ENCODE results near the gene VPS13C. TPM values are rescaled to one million over a fixed set of nuclear protein-coding genes. Genes with fewer than 3 reads are reported as not detected.

VPS13C gene
- total RNA-seq, 1 experiment from 2014 or later, result 20.9 TPM

DNA sequence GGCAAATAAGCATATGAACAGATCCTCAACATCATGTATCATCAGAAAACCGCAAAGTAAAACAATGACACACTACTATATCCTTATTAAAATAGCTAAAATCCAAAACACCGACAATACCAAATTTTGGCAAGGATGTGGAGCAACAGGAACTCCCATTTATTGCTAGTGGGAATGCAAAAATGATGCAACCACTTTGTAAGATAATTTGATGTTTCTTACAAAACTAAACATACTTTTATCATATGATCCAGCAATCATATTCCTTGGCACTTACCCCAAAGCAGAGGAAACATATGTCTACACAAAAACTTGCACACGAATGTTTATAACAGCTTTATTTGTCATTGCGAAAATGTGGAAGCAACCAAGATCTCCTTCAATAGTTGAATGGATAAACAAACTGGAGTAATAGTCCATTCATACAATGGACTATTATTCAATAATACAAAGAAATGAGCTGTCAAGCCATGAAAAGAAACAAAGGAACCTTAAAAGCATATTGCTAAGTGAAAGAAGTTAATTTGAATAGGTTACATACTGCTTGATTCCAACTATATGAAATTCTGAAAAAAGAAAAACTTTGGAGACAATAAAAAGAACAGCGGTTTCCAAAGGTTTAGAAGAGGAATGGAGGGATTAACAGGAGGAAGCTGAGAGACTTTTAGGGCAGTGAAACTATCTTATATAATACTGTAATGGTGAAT is 172.0 kb downstream of the VPS13C start:
- Mint-ChIP-seq H3K36me3 (peaks cover 11% of the 10 kb centered on the region), H3K4me1 (peaks cover 5% of the 10 kb centered on the region; the same call in 1 of the 2 replicates), H3K27ac (no peak overlapping the region), H3K9me3 (peaks cover 11% of the 10 kb centered on the region), H3K4me3 (no peak overlapping the region), H3K27me3 (ENCODE audit: low read depth) (no peaks in the 10 kb centered on the region)
- DNase-seq (ENCODE audit: low spot score), result no peak
- CTCF ChIA-PET, result no interaction called here
- no peak for ATAC-seq
- TF ChIP-seq, protein P1, sequence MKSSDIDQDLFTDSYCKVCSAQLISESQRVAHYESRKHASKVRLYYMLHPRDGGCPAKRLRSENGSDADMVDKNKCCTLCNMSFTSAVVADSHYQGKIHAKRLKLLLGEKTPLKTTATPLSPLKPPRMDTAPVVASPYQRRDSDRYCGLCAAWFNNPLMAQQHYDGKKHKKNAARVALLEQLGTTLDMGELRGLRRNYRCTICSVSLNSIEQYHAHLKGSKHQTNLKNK (CRISPR knock-in tag; IDR thresholded peaks at IDR 0.05), result no peak
- TF ChIP-seq ARID4B (CRISPR knock-in tag; IDR thresholded peaks at IDR 0.05; ENCODE audit: borderline replicate concordance), result no peak
- TF ChIP-seq SMAD4 (CRISPR knock-in tag; IDR thresholded peaks at IDR 0.05), result no peak
- no peak for TF ChIP-seq CREM (CRISPR knock-in tag; IDR thresholded peaks at IDR 0.05)
- TF ChIP-seq E2F4 (CRISPR knock-in tag; IDR thresholded peaks at IDR 0.05; ENCODE audit: borderline replicate concordance, low read depth), result no peak
- POLR2A ChIA-PET, result no interaction called here

DNA sequence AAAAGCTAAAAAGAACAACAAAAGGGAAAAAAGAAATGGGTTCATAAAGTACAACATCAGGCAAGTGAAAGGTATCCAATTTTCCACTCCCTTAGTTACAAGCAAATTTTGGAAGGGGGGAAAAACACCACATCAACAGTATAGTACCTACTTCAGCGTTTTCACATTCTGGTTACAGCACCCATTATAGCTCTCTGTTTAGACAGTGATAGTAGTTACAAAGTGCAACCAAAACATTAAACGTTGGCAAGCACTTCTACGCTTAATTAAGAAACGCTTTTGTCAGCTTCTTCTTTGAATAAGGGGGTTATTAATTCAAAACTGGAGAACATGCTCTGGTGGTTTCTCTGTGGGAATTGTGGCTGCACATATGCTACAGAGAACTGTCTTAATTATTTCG is 180.2 kb downstream of the VPS13C start:
- ChIA-PET POLR2A (no interaction called here), CTCF (interaction anchor here (0.9 kb wide), 1 partner anchor 46 kb away, joined by 3 read pairs; no protein-coding TSS in a partner anchor)
- H3K9me3 Mint-ChIP-seq, result no peaks in the 10 kb centered on the region
- no peaks in the 10 kb centered on the region for H3K4me1 Mint-ChIP-seq
- TF ChIP-seq, protein P2, sequence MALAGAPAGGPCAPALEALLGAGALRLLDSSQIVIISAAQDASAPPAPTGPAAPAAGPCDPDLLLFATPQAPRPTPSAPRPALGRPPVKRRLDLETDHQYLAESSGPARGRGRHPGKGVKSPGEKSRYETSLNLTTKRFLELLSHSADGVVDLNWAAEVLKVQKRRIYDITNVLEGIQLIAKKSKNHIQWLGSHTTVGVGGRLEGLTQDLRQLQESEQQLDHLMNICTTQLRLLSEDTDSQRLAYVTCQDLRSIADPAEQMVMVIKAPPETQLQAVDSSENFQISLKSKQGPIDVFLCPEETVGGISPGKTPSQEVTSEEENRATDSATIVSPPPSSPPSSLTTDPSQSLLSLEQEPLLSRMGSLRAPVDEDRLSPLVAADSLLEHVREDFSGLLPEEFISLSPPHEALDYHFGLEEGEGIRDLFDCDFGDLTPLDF (CRISPR knock-in tag; IDR thresholded peaks at IDR 0.05), result no peak
- TF ChIP-seq SP1 (CRISPR knock-in tag; conservative IDR thresholded peaks at IDR 0.05) (no peak), SMAD3 (CRISPR knock-in tag; IDR thresholded peaks at IDR 0.05; ENCODE audit: borderline replicate concordance) (no peak), ZBTB21 (CRISPR knock-in tag; IDR thresholded peaks at IDR 0.05; ENCODE audit: borderline replicate concordance) (no peak), CDX4 (CRISPR knock-in tag; IDR thresholded peaks at IDR 0.05; ENCODE audit: borderline replicate concordance) (no peak)
- TF ChIP-seq, protein P3, sequence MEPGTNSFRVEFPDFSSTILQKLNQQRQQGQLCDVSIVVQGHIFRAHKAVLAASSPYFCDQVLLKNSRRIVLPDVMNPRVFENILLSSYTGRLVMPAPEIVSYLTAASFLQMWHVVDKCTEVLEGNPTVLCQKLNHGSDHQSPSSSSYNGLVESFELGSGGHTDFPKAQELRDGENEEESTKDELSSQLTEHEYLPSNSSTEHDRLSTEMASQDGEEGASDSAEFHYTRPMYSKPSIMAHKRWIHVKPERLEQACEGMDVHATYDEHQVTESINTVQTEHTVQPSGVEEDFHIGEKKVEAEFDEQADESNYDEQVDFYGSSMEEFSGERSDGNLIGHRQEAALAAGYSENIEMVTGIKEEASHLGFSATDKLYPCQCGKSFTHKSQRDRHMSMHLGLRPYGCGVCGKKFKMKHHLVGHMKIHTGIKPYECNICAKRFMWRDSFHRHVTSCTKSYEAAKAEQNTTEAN (CRISPR knock-in tag; IDR thresholded peaks at IDR 0.05), result no peak
- ATAC-seq, result no peak
- H3K27ac Mint-ChIP-seq, result no peak overlapping the region
- no peak overlapping the region for H3K4me3 Mint-ChIP-seq
- no peak for DNase-seq (ENCODE audit: low spot score)
- no peaks in the 10 kb centered on the region for H3K27me3 Mint-ChIP-seq (ENCODE audit: low read depth)
- no peaks in the 10 kb centered on the region for H3K36me3 Mint-ChIP-seq

- CTCF ChIA-PET, result interaction anchor here (0.9 kb wide), 1 partner anchor 45 kb away, joined by 3 read pairs; no protein-coding TSS in a partner anchor
- TF ChIP-seq ATF1 (CRISPR knock-in tag; IDR thresholded peaks at IDR 0.05) (no peak), ARID4B (CRISPR knock-in tag; IDR thresholded peaks at IDR 0.05; ENCODE audit: borderline replicate concordance) (no peak)
- TF ChIP-seq, protein P4, sequence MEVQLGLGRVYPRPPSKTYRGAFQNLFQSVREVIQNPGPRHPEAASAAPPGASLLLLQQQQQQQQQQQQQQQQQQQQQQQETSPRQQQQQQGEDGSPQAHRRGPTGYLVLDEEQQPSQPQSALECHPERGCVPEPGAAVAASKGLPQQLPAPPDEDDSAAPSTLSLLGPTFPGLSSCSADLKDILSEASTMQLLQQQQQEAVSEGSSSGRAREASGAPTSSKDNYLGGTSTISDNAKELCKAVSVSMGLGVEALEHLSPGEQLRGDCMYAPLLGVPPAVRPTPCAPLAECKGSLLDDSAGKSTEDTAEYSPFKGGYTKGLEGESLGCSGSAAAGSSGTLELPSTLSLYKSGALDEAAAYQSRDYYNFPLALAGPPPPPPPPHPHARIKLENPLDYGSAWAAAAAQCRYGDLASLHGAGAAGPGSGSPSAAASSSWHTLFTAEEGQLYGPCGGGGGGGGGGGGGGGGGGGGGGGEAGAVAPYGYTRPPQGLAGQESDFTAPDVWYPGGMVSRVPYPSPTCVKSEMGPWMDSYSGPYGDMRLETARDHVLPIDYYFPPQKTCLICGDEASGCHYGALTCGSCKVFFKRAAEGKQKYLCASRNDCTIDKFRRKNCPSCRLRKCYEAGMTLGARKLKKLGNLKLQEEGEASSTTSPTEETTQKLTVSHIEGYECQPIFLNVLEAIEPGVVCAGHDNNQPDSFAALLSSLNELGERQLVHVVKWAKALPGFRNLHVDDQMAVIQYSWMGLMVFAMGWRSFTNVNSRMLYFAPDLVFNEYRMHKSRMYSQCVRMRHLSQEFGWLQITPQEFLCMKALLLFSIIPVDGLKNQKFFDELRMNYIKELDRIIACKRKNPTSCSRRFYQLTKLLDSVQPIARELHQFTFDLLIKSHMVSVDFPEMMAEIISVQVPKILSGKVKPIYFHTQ (CRISPR knock-in tag; IDR thresholded peaks at IDR 0.05), result no peak
Measured at GRCh38 chr15:61879219-61879618, 181.0 kb downstream of the VPS13C start.

More at GRCh38 chr15:61879219-61879618, 181.0 kb downstream of the VPS13C start:
- Mint-ChIP-seq H3K9me3 (no peaks in the 10 kb centered on the region), H3K4me3 (no peak overlapping the region), H3K4me1 (no peaks in the 10 kb centered on the region), H3K36me3 (no peaks in the 10 kb centered on the region), H3K27ac (no peak overlapping the region), H3K27me3 (ENCODE audit: low read depth) (no peaks in the 10 kb centered on the region)
- ATAC-seq (no peak), DNase-seq (ENCODE audit: low spot score) (no peak)
- POLR2A ChIA-PET, result no interaction called here

Data from WTC11 (cell line).